Keratinocyte (primary cell): ENCODE results near the gene KLHL21. TPM values are rescaled to one million over a fixed set of nuclear protein-coding genes. Genes with fewer than 3 reads are reported as not detected.
A peak's percentile ranks its signal among the peaks of the same experiment; 100 is the strongest.

Experiments used
- DNase-seq: peaks from one replicate; pipeline ENCODE4 v3.0.0-alpha.2; 2011; ENCODE audit warnings: low read depth, missing footprints, low spot score
- FAIRE-seq: peaks from 2 replicates; lab custom pipeline; 2011; peaks lifted over from hg19 to GRCh38; lab: Jason Lieb, UNC
- H2AFZ ChIP-seq: 2 replicates; pipeline ENCODE4 v1.6.0; 2012; ENCODE audit warnings: low read length, control low read depth, inconsistent platforms; ENCODE audit not compliant: control insufficient read depth
- H3K27ac ChIP-seq: 2 replicates; pipeline ENCODE4 v1.5.1; 2011; ENCODE audit warnings: low read length; ENCODE audit not compliant: control insufficient read depth, insufficient read depth
- H3K27me3 ChIP-seq: 3 replicates; pipeline ENCODE4 v1.6.0; 2011; ENCODE audit warnings: low read length; ENCODE audit not compliant: control insufficient read depth, insufficient read depth; ENCODE audit errors: extremely low read depth
- H3K36me3 ChIP-seq, 2 experiments: 2 replicates in 1 of 2; 3 replicates in 1 of 2; pipeline ENCODE4 v1.5.1; 2011; ENCODE audit warnings: low read length in 2 of 2, mild to moderate bottlenecking in 1 of 2; ENCODE audit not compliant: control insufficient read depth in 2 of 2, insufficient read depth in 2 of 2; ENCODE audit errors: extremely low read depth in 1 of 2
- H3K4me1 ChIP-seq: 3 replicates; pipeline ENCODE4 v1.5.1; 2011; ENCODE audit warnings: low read length; ENCODE audit not compliant: control insufficient read depth, insufficient read depth; ENCODE audit errors: extremely low read depth
- H3K4me2 ChIP-seq: 3 replicates; pipeline ENCODE4 v1.6.0; 2011; ENCODE audit warnings: low read depth, low read length; ENCODE audit not compliant: control insufficient read depth, insufficient read depth; ENCODE audit errors: extremely low read depth
- H3K4me3 ChIP-seq, 3 experiments: fragments of 200-600 bp in 1 of 3; sonication (generic) in 1 of 3; 2 replicates in 2 of 3; 3 replicates in 1 of 3; pipeline ENCODE4 v1.5.1; 2011 to 2016; ENCODE audit warnings: low read length in 3 of 3, mild to moderate bottlenecking in 3 of 3, control low read depth in 2 of 3, inconsistent platforms in 1 of 3, low read depth in 1 of 3, mixed read lengths in 1 of 3, mixed run types in 1 of 3, moderate library complexity in 1 of 3; ENCODE audit not compliant: control insufficient read depth in 2 of 3, insufficient read depth in 2 of 3; ENCODE audit errors: extremely low read depth in 1 of 3
- H3K79me2 ChIP-seq: 2 replicates; pipeline ENCODE4 v1.6.0; 2012; ENCODE audit warnings: low read length; ENCODE audit not compliant: control insufficient read depth, insufficient read depth
- H3K9ac ChIP-seq: 3 replicates; pipeline ENCODE4 v1.6.0; 2011; ENCODE audit warnings: low read length; ENCODE audit not compliant: control insufficient read depth, insufficient read depth; ENCODE audit errors: extremely low read depth
- H3K9me1 ChIP-seq: 3 replicates; pipeline ENCODE4 v1.6.0; 2011; ENCODE audit warnings: low read length; ENCODE audit not compliant: control insufficient read depth, insufficient read depth; ENCODE audit errors: extremely low read depth
- H3K9me3 ChIP-seq: 2 replicates; pipeline ENCODE4 v1.5.1; 2012; ENCODE audit warnings: low read depth, low read length; ENCODE audit not compliant: control insufficient read depth
- H4K20me1 ChIP-seq: 3 replicates; pipeline ENCODE4 v1.6.0; 2011; ENCODE audit warnings: low read length; ENCODE audit not compliant: control insufficient read depth, insufficient read depth; ENCODE audit errors: extremely low read depth
- CTCF ChIP-seq, 3 experiments: IDR thresholded peaks in 1 of 3; conservative IDR thresholded peaks in 1 of 3; optimal IDR thresholded peaks in 1 of 3; 2 replicates in 2 of 3; 3 replicates in 1 of 3; pipeline versions ENCODE3 to v1.5.1; 2011; ENCODE audit warnings: low read length in 3 of 3, mild to moderate bottlenecking in 3 of 3, moderate library complexity in 2 of 3, control low read depth in 1 of 3, inconsistent platforms in 1 of 3; ENCODE audit not compliant: insufficient read depth in 2 of 3; ENCODE audit errors: extremely low read depth in 1 of 3
- EZH2 ChIP-seq: IDR thresholded peaks from one replicate; pipeline ENCODE4 v1.6.1; 2012; ENCODE audit warnings: inconsistent platforms, mild to moderate bottlenecking, low read length, moderate library complexity
- dilution Hi-C: fragments of 300-500 bp; cut with MboI; formaldehyde crosslinking; loops from one replicate; pipeline ENCODE4 v1.7.0; 2020; ENCODE audit warnings: low sequenced_read_pairs; ENCODE audit not compliant: extremely low pct_ligation_motif_present
- polyA plus RNA-seq, 5 experiments: library from polyadenylated mRNA; depleted of rRNA in 3 of 5; stranded (reverse) in 3 of 5; stranded (forward) in 1 of 5; unstranded in 1 of 5; fragments of >200 nt; gene quantifications; 1 replicate in 1 of 5; 2 replicates in 3 of 5; 3 replicates in 1 of 5; pipeline versions ENCODE4 v1.2.1 to v1.2.3, GENCODE V29; 2011 to 2012; ENCODE audit warnings: missing spikeins in 2 of 5, low read depth in 1 of 5, low replicate concordance in 1 of 5

The KLHL21 gene
- polyA plus RNA-seq, 1 donor (not counting 4 experiments of a cell fraction or from before 2014, with no cell fraction given): 24.8 TPM

GRCh38 chr1:6603238-6603914, 707 bp upstream of the KLHL21 start:
- DNase-seq: no peak
- Histone ChIP-seq H3K4me2 (peak overlapping the region; percentile 95), H3K9me1 (no peaks in the 10 kb centered on the region), H3K79me2 (peaks cover 41% of the 10 kb centered on the region), H3K9ac (peak overlapping the region; percentile 100), H3K27ac (peak overlapping the region; percentile 97), H2AFZ (peak overlapping the region; percentile 71), H3K4me3 (peak overlapping the region; percentile 41 to 74 (median 74)), H3K4me1 (peaks cover 35% of the 10 kb centered on the region), H3K36me3 (peaks cover 5 to 13% of the 10 kb centered on the region in 2 experiments), H3K27me3 (no peaks in the 10 kb centered on the region), H3K9me3 (no peaks in the 10 kb centered on the region), H4K20me1 (peaks cover 21% of the 10 kb centered on the region)
- no peak for TF ChIP-seq EZH2
- dilution Hi-C loops: no loop called here
- no peak for FAIRE-seq

- DNase-seq: no peak
- TF ChIP-seq EZH2 (no peak), CTCF (optimal IDR thresholded peaks at IDR 0.05 in 1 of 3, IDR thresholded peaks at IDR 0.05 in 1 of 3, conservative IDR thresholded peaks at IDR 0.05 in 1 of 3; ENCODE audit: extremely low read depth in 1 of 3, insufficient read depth in 2 of 3, low read length in 3 of 3) (no peak)
- Histone ChIP-seq H3K9me3 (no peaks in the 10 kb centered on the region), H3K9ac (peak overlapping the region; percentile 100), H2AFZ (no peak overlapping the region), H3K79me2 (peaks cover 54% of the 10 kb centered on the region), H3K36me3 (peaks cover 16 to 26% of the 10 kb centered on the region in 2 experiments), H3K27ac (peak overlapping the region; percentile 100), H3K4me2 (peak overlapping the region; percentile 100), H4K20me1 (peaks cover 31% of the 10 kb centered on the region), H3K4me1 (peaks cover 46% of the 10 kb centered on the region), H3K27me3 (no peaks in the 10 kb centered on the region), H3K4me3 (peak overlapping the region; percentile 97 to 100 (median 99)), H3K9me1 (peaks cover 4% of the 10 kb centered on the region)
- no peak for FAIRE-seq
- dilution Hi-C loops: no loop called here
Measured at GRCh38 chr1:6601923-6602668, 573 bp downstream of the KLHL21 start.
